Lower leg skin (tissue), 3 donors: ENCODE data around the gene ABHD12.

Source experiments
- POLR2A ChIP-seq, 2 donors: fragments of 450-650 bp; IDR thresholded peaks; one replicate each; pipeline ENCODE4 v1.6.1; 2016 to 2017; ENCODE audit warnings: antibody characterized with exemption in 2 of 2, mild to moderate bottlenecking in 1 of 2, moderate library complexity in 1 of 2
- TF ChIP-seq, protein P1 (sequence below), 3 donors: fragments of 450-650 bp; IDR thresholded peaks; one replicate each; pipeline ENCODE4 v1.5.1; 2016; ENCODE audit warnings: antibody characterized with exemption in 3 of 3, mild to moderate bottlenecking in 3 of 3, moderate library complexity in 2 of 3

DNA sequence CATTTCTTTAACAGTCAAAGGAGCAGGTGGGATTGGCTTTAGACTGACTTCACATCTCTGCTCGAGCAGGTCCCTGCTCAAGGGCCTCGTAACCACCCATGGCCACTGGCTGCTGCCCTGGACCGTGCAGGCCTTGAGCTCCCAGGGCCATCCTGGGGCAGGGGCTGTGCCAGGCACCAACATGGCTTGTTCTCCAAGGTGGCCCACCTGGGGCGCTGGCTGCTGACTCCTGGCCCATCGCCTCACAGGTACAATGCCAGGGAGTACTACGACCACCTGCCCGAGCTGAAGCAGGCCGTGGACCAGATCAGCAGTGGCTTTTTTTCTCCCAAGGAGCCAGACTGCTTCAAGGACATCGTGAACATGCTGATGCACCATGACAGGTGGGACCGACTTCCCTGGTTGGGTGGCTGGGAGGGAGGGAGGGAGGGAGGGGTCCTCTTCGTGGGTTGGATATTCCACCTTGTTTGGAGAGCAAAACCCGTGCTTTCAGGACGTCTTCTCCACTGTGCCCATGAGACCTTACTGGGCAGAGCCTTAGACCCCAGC lies 96.7 kb downstream of the ABHD12 start:
- TF ChIP-seq, protein P1, sequence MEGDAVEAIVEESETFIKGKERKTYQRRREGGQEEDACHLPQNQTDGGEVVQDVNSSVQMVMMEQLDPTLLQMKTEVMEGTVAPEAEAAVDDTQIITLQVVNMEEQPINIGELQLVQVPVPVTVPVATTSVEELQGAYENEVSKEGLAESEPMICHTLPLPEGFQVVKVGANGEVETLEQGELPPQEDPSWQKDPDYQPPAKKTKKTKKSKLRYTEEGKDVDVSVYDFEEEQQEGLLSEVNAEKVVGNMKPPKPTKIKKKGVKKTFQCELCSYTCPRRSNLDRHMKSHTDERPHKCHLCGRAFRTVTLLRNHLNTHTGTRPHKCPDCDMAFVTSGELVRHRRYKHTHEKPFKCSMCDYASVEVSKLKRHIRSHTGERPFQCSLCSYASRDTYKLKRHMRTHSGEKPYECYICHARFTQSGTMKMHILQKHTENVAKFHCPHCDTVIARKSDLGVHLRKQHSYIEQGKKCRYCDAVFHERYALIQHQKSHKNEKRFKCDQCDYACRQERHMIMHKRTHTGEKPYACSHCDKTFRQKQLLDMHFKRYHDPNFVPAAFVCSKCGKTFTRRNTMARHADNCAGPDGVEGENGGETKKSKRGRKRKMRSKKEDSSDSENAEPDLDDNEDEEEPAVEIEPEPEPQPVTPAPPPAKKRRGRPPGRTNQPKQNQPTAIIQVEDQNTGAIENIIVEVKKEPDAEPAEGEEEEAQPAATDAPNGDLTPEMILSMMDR (IDR thresholded peaks at IDR 0.05), result no peak
- TF ChIP-seq POLR2A (IDR thresholded peaks at IDR 0.05), result no peak
